Measurements from ENCODE around the gene CASQ2.

Gene CASQ2

DNA sequence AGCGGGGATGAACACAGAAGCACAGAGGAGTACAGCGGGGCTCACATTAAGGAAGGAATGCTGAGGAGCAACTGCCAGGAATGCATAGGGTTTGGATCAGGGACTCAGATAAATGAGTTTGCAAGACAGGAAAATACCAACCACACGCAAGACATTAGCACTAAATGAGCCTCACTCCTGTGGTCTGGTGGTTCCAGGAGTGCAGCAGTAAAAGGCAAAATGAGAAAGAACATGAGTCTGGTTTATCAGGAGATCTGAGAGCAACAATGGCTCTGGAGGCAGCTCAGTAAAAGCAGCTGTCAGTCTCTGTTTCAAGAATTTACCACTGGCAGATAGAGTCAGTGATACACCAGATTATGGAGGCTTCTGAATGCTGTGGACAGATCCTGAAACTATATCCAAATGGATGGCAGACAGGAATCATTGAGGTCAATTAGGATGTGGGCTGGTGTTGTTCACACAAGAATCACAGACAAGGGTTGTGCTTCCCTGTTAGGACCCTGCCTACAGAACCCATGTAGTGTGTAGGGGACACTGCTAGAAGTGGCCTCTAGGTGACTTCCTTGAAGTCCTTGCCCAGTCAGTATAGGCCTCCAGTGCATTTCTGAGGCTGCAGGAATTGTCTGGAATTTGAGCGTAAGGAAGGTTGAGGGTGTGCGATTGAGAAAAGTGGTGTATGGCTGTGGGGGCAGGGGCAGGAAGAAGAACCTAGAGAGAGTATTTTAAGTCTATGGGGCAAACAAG is 50.3 kb downstream of the CASQ2 start:
- in situ Hi-C loops (cut with HindIII; ENCODE audit: low pct_unique_long_range_greater_than_20kb, low sequenced_read_pairs) = no loop called here
- peak in 1 of 2 experiments; percentile 75 for DNase-seq (ENCODE audit: low read depth in 1 of 2, low spot score in 1 of 2)
- no peak for TF ChIP-seq JUND (IDR thresholded peaks at IDR 0.05; ENCODE audit: low read depth)

DNA sequence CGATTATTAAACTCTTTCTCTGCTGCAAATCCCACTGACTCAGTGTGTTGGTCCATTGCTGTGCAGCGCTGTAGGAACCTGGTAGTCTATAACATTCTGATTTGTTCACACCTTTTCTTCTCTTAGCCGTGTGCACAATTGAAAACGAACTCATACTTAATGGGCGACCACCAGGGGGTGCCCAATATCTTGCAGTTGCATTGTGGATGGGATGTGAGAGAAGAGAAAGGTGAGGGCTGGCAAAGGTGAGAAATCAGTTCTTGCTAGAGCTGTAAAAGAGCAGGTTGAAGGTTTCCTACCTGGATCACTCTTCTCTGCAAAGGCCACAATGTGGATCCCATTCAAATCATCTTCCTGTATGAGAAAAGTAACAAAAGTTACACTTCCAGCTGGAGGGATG is 51.0 kb downstream of the CASQ2 start:
- DNase-seq (ENCODE audit: low read depth in 1 of 2, low spot score in 1 of 2) = peak in 1 of 2 experiments; percentile 58
- in situ Hi-C loops (cut with HindIII; ENCODE audit: low pct_unique_long_range_greater_than_20kb, low sequenced_read_pairs) = no loop called here
- TF ChIP-seq JUND (IDR thresholded peaks at IDR 0.05; ENCODE audit: low read depth) = no peak

DNA sequence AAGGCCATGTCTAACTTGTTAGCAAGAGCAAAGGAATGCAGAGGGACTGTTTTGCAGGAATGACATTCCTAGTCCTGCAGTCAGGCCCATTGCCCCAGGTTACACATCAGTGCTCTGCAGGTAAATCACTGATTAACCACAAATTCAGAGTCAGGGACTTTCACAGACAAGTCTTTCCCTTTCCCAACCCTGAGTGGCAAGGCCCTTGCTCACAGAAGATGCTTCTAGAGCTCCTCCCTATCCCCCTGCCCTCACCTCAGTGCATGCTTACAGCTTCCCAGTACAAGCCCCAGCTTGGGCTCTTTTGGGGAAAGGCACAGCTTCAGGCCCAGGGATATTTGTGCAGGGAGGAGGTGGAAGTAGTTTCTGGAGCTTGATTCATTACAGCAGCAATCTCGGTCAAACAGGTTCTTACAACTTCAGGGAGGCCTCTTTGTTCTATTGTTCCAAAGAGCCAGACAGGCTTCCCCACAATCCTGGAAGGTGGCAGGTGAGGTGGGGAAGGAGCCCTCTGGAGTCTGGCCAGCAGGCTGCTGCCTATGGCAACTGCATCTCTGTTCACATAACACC is 53.9 kb downstream of the CASQ2 start:
- in situ Hi-C loops (cut with HindIII; ENCODE audit: low pct_unique_long_range_greater_than_20kb, low sequenced_read_pairs) = no loop called here
- DNase-seq (ENCODE audit: low read depth in 1 of 2, low spot score in 1 of 2) = peak; percentile 11 to 93
- no peak for TF ChIP-seq JUND (IDR thresholded peaks at IDR 0.05; ENCODE audit: low read depth)

DNA sequence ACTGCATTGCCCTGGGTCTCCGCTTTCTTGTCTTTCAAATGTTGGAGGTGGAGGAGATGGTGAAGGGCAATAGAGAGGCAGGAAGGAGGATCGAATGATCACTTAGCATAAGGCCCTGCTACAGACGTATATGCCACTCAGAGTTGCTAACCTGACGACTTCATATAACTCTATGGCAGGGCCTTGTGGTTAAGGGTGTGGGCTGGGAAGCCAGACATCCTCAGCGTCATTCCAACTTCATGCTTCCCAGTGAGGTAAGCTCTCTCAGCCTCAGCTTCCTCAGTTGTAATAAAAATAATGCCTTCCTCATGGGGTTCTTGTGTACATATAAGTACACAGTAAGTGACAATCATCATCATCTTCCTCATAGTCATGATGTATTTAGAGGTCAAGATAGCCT is 54.6 kb downstream of the CASQ2 start:
- in situ Hi-C loops (cut with HindIII; ENCODE audit: low pct_unique_long_range_greater_than_20kb, low sequenced_read_pairs) = no loop called here
- no peak for TF ChIP-seq JUND (IDR thresholded peaks at IDR 0.05; ENCODE audit: low read depth)
- DNase-seq (ENCODE audit: low read depth in 1 of 2, low spot score in 1 of 2) = no peak

DNA sequence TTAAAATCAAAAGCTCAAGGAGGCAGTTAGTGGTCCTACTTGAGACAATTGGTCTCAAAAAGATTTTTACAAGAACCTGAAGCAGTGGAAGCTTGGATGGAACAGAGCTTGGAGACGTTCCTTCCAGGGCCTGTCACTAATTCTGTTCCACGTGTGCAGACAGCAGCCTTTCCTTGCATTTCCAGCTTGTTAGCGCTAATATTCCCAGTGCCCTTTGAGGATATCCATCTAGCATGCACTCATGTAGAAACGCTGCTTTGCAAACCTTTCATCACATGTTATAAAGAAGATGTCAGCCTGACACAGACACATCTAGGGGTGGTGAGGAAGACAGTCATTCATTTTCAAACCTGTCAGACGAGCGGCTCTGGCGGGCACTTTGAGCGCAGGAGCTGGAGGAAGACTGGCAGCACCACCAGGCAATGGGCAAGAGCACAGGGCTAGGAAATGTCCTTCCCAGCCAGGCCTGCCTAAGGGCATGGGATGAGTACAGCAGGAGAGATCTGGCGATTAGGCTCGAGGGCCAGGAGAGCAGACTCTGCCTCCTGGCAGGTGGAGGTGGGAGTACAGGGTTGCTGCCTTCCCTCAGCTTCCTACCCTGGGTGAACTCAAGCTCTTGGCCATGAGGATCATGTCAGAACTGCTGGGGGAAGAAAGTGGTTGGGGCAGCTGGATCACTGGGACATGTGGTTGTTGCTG is 55.5 kb downstream of the CASQ2 start:
- DNase-seq (ENCODE audit: low read depth in 1 of 2, low spot score in 1 of 2) = peak in 1 of 2 experiments; percentile 79
- no peak for TF ChIP-seq JUND (IDR thresholded peaks at IDR 0.05; ENCODE audit: low read depth)
- in situ Hi-C loops (cut with HindIII; ENCODE audit: low pct_unique_long_range_greater_than_20kb, low sequenced_read_pairs) = no loop called here

DNA sequence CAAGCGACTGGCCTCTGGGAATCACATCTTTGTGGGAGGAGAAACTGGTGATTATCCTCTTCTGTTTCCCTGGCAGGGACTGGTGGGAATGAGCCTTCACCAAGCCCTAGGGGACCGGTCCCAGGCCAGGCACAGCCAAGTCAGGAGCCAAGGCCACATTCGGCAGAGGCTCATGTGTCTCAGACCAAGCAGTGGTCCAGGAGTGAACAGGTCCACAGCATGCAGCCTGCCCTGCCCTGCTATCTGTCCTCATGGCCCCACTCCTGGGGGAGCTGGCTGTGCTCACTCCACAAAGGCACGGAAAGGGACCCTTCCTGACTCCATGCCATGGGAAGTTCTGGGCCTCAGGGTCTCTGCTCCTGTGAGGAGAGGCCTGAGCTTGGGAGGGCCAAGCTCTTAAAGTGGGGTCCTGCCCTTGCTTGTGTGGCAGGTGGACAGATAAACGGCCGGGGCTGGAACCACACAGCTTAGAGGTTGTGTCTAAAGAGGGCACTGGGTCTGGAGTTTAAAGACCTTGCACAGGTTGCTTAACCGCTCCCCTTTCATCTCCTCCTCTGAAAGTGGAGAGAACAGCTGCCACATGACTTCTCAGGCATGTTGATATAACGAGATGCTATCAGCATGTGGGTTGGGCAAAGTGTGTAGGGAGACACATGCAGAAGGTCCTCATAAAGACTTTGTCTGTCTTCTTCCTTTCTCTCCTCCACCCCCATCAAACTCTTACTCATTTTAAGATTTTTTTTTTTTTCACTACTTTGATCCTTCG is 57.5 kb downstream of the CASQ2 start:
- TF ChIP-seq JUND (IDR thresholded peaks at IDR 0.05; ENCODE audit: low read depth) = no peak
- in situ Hi-C loops (cut with HindIII; ENCODE audit: low pct_unique_long_range_greater_than_20kb, low sequenced_read_pairs) = no loop called here

DNA sequence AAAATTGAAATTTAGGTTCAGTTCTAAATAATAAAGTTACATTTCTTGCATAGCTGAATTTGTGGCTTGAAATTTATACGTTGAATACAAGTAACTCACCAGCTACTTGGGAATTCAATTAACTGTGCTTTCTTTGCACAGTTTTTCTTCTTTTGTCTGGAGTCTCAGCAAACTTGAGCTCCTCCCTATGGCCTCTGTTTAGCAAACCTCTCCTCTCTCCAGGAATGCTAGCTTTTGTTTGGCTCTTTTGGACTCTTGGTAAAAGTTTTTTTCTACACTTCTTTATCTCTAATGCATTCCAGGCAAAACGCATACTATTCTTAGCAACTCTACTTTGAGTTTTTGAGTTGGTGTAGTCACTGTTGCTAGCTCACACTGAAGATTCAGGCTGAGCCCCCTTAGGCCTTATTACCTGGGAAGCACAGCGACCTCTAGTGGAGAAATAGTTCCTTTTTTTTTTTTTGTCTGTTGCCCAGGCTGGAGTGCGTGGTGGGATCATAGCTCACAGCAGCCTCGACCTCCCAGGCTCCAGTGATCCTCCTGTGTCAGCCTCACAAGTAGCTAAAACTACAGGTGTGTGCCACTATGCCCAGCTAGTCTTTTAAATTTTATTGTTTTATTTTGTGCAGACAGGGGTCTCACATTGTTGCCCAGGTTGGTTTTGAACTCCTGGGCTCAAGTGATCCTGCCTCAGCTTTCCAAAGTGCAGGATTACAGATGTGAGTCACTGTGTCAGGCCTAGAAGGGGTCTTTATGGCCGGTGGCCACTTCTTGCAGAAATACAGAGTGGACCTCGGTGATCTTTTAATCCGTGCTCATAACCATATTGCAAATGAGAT is 61.7 kb downstream of the CASQ2 start:
- DNase-seq (ENCODE audit: low read depth in 1 of 2, low spot score in 1 of 2) = peak in 1 of 2 experiments; percentile 55
- in situ Hi-C loops (cut with HindIII; ENCODE audit: low pct_unique_long_range_greater_than_20kb, low sequenced_read_pairs) = no loop called here
- no peak for TF ChIP-seq JUND (IDR thresholded peaks at IDR 0.05; ENCODE audit: low read depth)

More for the DNA sequence above, 57.5 kb downstream of the CASQ2 start:
- DNase-seq (ENCODE audit: low read depth in 1 of 2, low spot score in 1 of 2) = peak in 1 of 2 experiments; percentile 76

DNA sequence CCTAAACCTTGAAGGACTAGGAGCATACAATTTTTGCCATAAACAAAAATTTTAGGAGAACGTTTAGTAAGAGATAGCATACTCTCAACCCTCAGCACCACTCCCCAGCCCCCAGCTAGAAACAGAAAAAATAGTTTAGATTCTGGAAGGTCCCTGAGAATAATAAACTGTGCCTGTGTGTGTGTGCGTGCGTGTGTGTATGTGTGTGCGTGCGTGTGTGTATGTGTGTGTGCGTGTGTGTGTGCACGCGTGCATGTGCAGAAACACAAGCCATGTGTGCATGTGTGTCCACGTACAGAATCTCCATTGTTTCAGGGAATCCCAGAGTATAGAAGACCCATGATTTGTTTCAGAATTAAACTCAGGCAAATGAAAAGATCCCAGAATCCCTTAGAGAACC is 62.6 kb downstream of the CASQ2 start:
- in situ Hi-C loops (cut with HindIII; ENCODE audit: low pct_unique_long_range_greater_than_20kb, low sequenced_read_pairs) = no loop called here
- no peak for TF ChIP-seq JUND (IDR thresholded peaks at IDR 0.05; ENCODE audit: low read depth)
- DNase-seq (ENCODE audit: low read depth in 1 of 2, low spot score in 1 of 2) = no peak

DNA sequence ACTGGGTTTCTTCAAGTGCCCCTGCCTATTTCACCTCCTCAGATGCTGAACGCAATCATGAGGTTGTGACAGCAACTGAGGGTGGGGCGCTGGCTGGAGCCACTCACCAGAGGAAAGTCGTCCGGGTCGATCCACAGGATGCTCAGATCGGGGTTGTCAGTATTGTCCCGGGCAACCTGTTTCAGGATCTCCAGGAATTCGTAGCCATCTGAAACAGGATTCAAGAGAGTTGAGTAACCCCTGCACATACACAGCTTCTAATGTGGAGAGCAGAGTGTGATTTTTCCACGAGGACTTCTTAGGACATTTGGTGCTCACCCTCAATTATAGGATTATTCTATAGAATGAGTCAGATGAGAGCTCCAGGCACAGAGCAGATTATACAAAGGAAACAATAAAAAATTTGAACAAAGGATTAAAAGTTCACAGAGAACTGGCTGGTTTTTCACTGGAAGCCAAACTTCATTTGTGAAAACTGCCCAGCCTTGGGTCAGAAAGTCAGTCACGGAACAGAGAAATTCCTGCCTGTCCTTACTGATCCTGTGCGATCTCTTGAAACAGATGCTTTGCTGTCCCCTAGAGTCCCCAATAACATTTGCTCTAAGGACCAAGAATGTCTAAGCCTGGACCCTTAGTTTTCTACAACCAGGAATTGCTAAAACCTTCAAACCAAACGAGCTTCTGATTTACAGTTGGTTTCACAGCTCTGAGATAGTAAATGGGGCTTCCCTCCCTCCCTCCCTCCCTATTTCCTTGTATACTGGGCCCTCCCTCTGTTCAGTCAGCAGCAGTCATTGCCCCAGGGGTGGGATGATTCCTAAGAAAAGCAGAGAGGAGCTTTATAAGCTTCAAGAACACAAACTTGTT is 63.2 kb downstream of the CASQ2 start:
- TF ChIP-seq JUND (IDR thresholded peaks at IDR 0.05; ENCODE audit: low read depth) = no peak
- no peak for DNase-seq (ENCODE audit: low read depth in 1 of 2, low spot score in 1 of 2)
- in situ Hi-C loops (cut with HindIII; ENCODE audit: low pct_unique_long_range_greater_than_20kb, low sequenced_read_pairs) = no loop called here

DNA sequence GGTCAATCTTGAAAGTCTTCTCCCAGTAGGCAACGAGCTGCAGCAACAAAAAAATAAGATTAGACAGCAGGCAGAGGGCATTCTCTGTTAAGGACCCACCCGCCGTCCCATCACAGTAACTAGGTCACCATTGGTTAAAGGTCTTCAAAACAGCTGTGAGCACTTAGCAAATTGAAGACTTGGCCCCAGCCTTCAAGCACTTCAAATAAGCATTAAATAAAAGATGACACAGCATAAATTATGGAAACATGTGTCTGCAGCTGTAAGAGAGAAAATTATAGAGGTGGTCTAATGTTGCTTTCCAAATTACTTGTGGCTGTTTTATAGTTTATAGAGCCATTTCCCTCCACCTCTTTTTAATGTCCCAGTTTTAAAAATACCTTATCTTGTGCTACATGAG is 65.6 kb downstream of the CASQ2 start:
- no peak for TF ChIP-seq JUND (IDR thresholded peaks at IDR 0.05; ENCODE audit: low read depth)
- in situ Hi-C loops (cut with HindIII; ENCODE audit: low pct_unique_long_range_greater_than_20kb, low sequenced_read_pairs) = no loop called here
- no peak for DNase-seq (ENCODE audit: low read depth in 1 of 2, low spot score in 1 of 2)

DNA sequence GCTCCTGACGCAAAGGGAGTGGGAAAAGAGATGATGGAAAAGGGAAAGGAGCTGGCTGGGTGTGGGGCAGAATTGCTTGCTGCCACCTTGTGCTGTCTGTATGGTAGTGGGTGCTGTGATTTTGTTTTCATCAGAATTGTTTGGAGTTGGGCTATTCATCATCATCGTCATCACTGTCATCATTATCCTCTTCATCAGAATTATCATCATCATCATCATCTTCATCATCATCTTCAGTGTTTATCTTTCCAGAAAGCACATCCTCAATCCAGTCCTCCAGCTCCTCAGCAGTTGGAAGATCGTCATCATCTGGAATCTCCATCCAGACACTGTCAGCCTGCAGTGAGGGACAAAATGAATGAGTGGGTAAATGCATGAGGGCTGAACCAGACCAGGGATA is 67.4 kb downstream of the CASQ2 start:
- in situ Hi-C loops (cut with HindIII; ENCODE audit: low pct_unique_long_range_greater_than_20kb, low sequenced_read_pairs) = no loop called here
- no peak for TF ChIP-seq JUND (IDR thresholded peaks at IDR 0.05; ENCODE audit: low read depth)
- DNase-seq (ENCODE audit: low read depth in 1 of 2, low spot score in 1 of 2) = no peak
